DND-41 (cell line): Measurements from ENCODE around the gene MACO1.

Experiments used
- ATAC-seq: fragments of 200-7000 bp; cut with Tn5 transposase; 3 replicates; pipeline ENCODE4 v1.9.1; 2021; ENCODE audit warnings: low read depth; ENCODE audit not compliant: insufficient read depth
- DNase-seq: peaks from one replicate; pipeline ENCODE4 v3.0.0-alpha.2; 2020
- H2AFZ ChIP-seq: 2 replicates; pipeline ENCODE4 v1.6.0; 2012; ENCODE audit warnings: low read depth, low read length
- H3K27ac ChIP-seq: 2 replicates; pipeline ENCODE4 v1.5.1; 2012; ENCODE audit warnings: low read length, inconsistent platforms
- H3K27me3 ChIP-seq: fragments of 200-600 bp; sonication (generic); 2 replicates; pipeline ENCODE4 v1.6.0; 2012; ENCODE audit warnings: low read length, mild to moderate bottlenecking, inconsistent platforms; ENCODE audit not compliant: insufficient read depth, poor library complexity
- H3K36me3 ChIP-seq: 2 replicates; pipeline ENCODE4 v1.5.1; 2012; ENCODE audit warnings: low read length, inconsistent platforms; ENCODE audit not compliant: insufficient read depth
- H3K4me1 ChIP-seq: 2 replicates; pipeline ENCODE4 v1.5.1; 2012; ENCODE audit warnings: mild to moderate bottlenecking, low read length; ENCODE audit not compliant: insufficient read depth
- H3K4me2 ChIP-seq: 2 replicates; pipeline ENCODE4 v1.6.0; 2012; ENCODE audit warnings: mild to moderate bottlenecking, moderate library complexity, low read length, inconsistent platforms; ENCODE audit not compliant: insufficient read depth
- H3K4me3 ChIP-seq, 2 experiments: fragments of 200-600 bp in 1 of 2; shearing (Covaris generic) in 1 of 2; 2 replicates each; pipeline ENCODE4 v1.5.1; 2012 to 2016; ENCODE audit warnings: inconsistent platforms in 2 of 2, low read length in 2 of 2, mild to moderate bottlenecking in 2 of 2, low read depth in 1 of 2, moderate library complexity in 1 of 2
- H3K79me2 ChIP-seq: 2 replicates; pipeline ENCODE4 v1.6.0; 2012; ENCODE audit warnings: low read length, inconsistent platforms; ENCODE audit not compliant: insufficient read depth
- H3K9ac ChIP-seq: 2 replicates; pipeline ENCODE4 v1.6.0; 2012; ENCODE audit warnings: low read depth, mild to moderate bottlenecking, inconsistent platforms, low read length, moderate library complexity
- H3K9me3 ChIP-seq: 2 replicates; pipeline ENCODE4 v1.5.1; 2012; ENCODE audit warnings: low read length, moderate library complexity, mild to moderate bottlenecking, inconsistent platforms; ENCODE audit not compliant: insufficient read depth, severe bottlenecking
- H4K20me1 ChIP-seq: 2 replicates; pipeline ENCODE4 v1.6.0; 2012; ENCODE audit warnings: low read length; ENCODE audit not compliant: insufficient read depth
- CTCF ChIP-seq: IDR thresholded peaks from 2 replicates; pipeline ENCODE4 v1.5.1; 2012; ENCODE audit warnings: borderline replicate concordance, low read length, moderate library complexity, mild to moderate bottlenecking; ENCODE audit not compliant: poor library complexity, severe bottlenecking; ENCODE audit errors: extremely low read depth
- EZH2 ChIP-seq: IDR thresholded peaks from 3 replicates; pipeline ENCODE4 v1.6.1; 2012; ENCODE audit warnings: borderline replicate concordance, low read depth, mild to moderate bottlenecking, moderate library complexity, low read length, inconsistent platforms; ENCODE audit not compliant: severe bottlenecking

The MACO1 gene

GRCh38 chr1:25544243-25544764, 113.6 kb downstream of the MACO1 start:
- Histone ChIP-seq H2AFZ (no peak overlapping the region), H3K9ac (no peak overlapping the region), H3K4me2 (no peak overlapping the region), H3K27ac (no peak overlapping the region), H3K79me2 (no peaks in the 10 kb centered on the region), H3K36me3 (no peaks in the 10 kb centered on the region), H3K9me3 (no peaks in the 10 kb centered on the region), H3K4me3 (no peak overlapping the region), H3K4me1 (no peaks in the 10 kb centered on the region), H4K20me1 (peaks cover 5% of the 10 kb centered on the region; the same call in 1 of the 2 replicates), H3K27me3 (peaks cover 3% of the 10 kb centered on the region)
- TF ChIP-seq CTCF (no peak), EZH2 (no peak)
- DNase-seq: no peak
- ATAC-seq: no peak

DNA sequence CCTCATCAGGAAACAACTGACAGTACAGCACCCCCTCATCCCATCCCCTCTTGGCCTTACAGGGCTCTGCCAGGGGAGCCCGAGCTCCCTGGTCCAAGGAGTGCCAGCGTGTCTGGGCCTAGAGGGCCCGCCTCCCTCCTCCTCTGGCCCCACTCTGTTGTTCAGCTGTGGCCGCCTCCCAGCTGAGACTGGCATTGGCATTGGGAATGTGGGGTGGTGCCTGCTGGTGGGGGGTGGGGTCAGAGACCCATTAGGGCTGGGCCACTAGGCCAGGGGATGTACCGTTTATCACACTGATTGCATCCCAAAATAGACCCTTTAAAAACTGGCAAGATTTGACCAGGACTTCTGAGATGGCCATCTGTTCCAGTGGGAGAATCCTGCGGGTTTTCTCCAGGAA, 114.1 kb downstream of the MACO1 start:
- Histone ChIP-seq H3K4me3 (no peak overlapping the region), H3K27me3 (peaks cover 3% of the 10 kb centered on the region), H3K27ac (no peak overlapping the region)

GRCh38 chr1:25545767-25546166, 115.1 kb downstream of the MACO1 start:
- no peak for ATAC-seq
- H4K20me1 ChIP-seq: peaks cover 2% of the 10 kb centered on the region; the same call in 1 of the 2 replicates
- H3K4me2 ChIP-seq: no peak overlapping the region
- no peak overlapping the region for H2AFZ ChIP-seq
- H3K9ac ChIP-seq: no peak overlapping the region
- no peak for TF ChIP-seq CTCF
- no peak for TF ChIP-seq EZH2
- H3K27ac ChIP-seq: no peak overlapping the region
- H3K4me3 ChIP-seq: no peak overlapping the region
- no peaks in the 10 kb centered on the region for H3K9me3 ChIP-seq
- DNase-seq: no peak
- no peaks in the 10 kb centered on the region for H3K4me1 ChIP-seq
- no peaks in the 10 kb centered on the region for H3K36me3 ChIP-seq
- H3K79me2 ChIP-seq: no peaks in the 10 kb centered on the region
- peaks cover 3% of the 10 kb centered on the region for H3K27me3 ChIP-seq

More for the DNA sequence above, 114.1 kb downstream of the MACO1 start:
- TF ChIP-seq CTCF (no peak), EZH2 (no peak)
- Histone ChIP-seq H3K4me1 (no peaks in the 10 kb centered on the region), H3K79me2 (no peaks in the 10 kb centered on the region), H4K20me1 (peaks cover 5% of the 10 kb centered on the region; the same call in 1 of the 2 replicates), H3K36me3 (no peaks in the 10 kb centered on the region), H3K4me2 (no peak overlapping the region), H3K9me3 (no peaks in the 10 kb centered on the region), H3K9ac (no peak overlapping the region), H2AFZ (no peak overlapping the region)
- DNase-seq (no peak), ATAC-seq (no peak)

DNA sequence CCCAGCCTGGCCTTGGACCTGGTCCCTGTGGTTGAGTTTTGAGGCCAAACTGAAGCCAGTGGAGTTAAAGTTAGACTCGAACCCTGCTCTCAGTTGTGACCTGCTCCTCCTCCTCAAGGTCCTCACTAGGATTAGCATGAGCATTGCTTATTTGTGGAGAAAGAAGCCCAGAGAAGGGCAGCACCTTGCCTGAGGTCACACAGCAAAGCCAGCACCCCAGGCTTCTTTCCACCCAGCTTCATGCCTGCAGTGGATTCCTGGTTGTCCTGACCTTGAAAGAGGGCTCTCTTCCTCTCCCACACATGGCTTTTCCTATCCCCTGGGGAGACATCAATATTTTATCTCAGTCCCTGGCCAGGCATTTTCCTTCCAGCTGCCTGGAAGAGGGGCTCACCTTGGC, 115.5 kb downstream of the MACO1 start:
- no peak overlapping the region for H3K4me2 ChIP-seq

More for the DNA sequence above, 115.5 kb downstream of the MACO1 start:
- Histone ChIP-seq H3K4me3 (no peak overlapping the region), H3K27ac (no peak overlapping the region), H2AFZ (no peak overlapping the region), H4K20me1 (no peaks in the 10 kb centered on the region), H3K79me2 (no peaks in the 10 kb centered on the region), H3K27me3 (peaks cover 3% of the 10 kb centered on the region), H3K9ac (no peak overlapping the region), H3K36me3 (no peaks in the 10 kb centered on the region), H3K9me3 (no peaks in the 10 kb centered on the region), H3K4me1 (no peaks in the 10 kb centered on the region)
- DNase-seq: no peak
- TF ChIP-seq EZH2 (no peak), CTCF (no peak)
- no peak for ATAC-seq
